Measurements from ENCODE around the gene PBLD.
A peak's percentile ranks its signal among the peaks of the same experiment; 100 is the strongest.

The PBLD gene

GRCh38 chr10:68301790-68302502 is 30.8 kb downstream of the PBLD start:
- ATAC-seq, result peak; percentile 91
- TF ChIP-seq ZNF8 (CRISPR knock-in tag; IDR thresholded peaks at IDR 0.05) (peak; percentile 91), ZNF70 (CRISPR knock-in tag; IDR thresholded peaks at IDR 0.05) (no peak)

GRCh38 chr10:68301301-68301700 is 31.4 kb downstream of the PBLD start:
- TF ChIP-seq SNAI2 (CRISPR knock-in tag; IDR thresholded peaks at IDR 0.05), result no peak
- TF ChIP-seq OSR1 (CRISPR knock-in tag; IDR thresholded peaks at IDR 0.05), result no peak
- TF ChIP-seq GLIS3 (CRISPR knock-in tag; IDR thresholded peaks at IDR 0.05), result no peak
- no peak for TF ChIP-seq ESRRG (CRISPR knock-in tag; IDR thresholded peaks at IDR 0.05)
- no peak for TF ChIP-seq PATZ1 (CRISPR knock-in tag; IDR thresholded peaks at IDR 0.05; ENCODE audit: borderline replicate concordance)
- no peak for TF ChIP-seq PPARA (CRISPR knock-in tag; IDR thresholded peaks at IDR 0.05; ENCODE audit: borderline replicate concordance)
- no peak for ATAC-seq

GRCh38 chr10:68296843-68297663 is 35.7 kb downstream of the PBLD start:
- no peak for TF ChIP-seq ZC3H10 (CRISPR knock-in tag; IDR thresholded peaks at IDR 0.05)
- peak; percentile 29; the same call in 1 of the 2 replicates for TF ChIP-seq TCF4 (CRISPR knock-in tag; IDR thresholded peaks at IDR 0.05; ENCODE audit: borderline replicate concordance)
- ATAC-seq, result peak; percentile 80

- TF ChIP-seq ZFP30 (CRISPR knock-in tag; IDR thresholded peaks at IDR 0.05), result no peak
- no peak for TF ChIP-seq TSHZ2 (CRISPR knock-in tag; IDR thresholded peaks at IDR 0.05)
- TF ChIP-seq TOX (CRISPR knock-in tag; IDR thresholded peaks at IDR 0.05; ENCODE audit: borderline replicate concordance), result no peak
- no peak for TF ChIP-seq ZFP3 (CRISPR knock-in tag; IDR thresholded peaks at IDR 0.05)
- no peak for TF ChIP-seq POU6F1 (CRISPR knock-in tag; IDR thresholded peaks at IDR 0.05; ENCODE audit: borderline replicate concordance, low read depth)
- no peak for TF ChIP-seq ISL1 (CRISPR knock-in tag; IDR thresholded peaks at IDR 0.05)
- ATAC-seq, result no peak
Observed at GRCh38 chr10:68290736-68291135, 42.0 kb downstream of the PBLD start.

GRCh38 chr10:68288717-68289116 is 44.0 kb downstream of the PBLD start:
- TF ChIP-seq OSR1 (CRISPR knock-in tag; IDR thresholded peaks at IDR 0.05) (no peak), ESRRG (CRISPR knock-in tag; IDR thresholded peaks at IDR 0.05) (no peak)
- ATAC-seq, result no peak

All from SK-N-SH treated with all-trans-retinoic acid at 6 μM for 48 hours (cell line).